GM21423 (cell line): Measurements from ENCODE around the gene JAG2.

Experiments used
- ATAC-seq: cut with Tn5 transposase; IDR thresholded peaks from one replicate; pipeline ENCODE4 v1.9.1; 2021; ENCODE audit warnings: mild to moderate bottlenecking, moderate library complexity; ENCODE audit not compliant: unreplicated experiment

JAG2 gene

DNA sequence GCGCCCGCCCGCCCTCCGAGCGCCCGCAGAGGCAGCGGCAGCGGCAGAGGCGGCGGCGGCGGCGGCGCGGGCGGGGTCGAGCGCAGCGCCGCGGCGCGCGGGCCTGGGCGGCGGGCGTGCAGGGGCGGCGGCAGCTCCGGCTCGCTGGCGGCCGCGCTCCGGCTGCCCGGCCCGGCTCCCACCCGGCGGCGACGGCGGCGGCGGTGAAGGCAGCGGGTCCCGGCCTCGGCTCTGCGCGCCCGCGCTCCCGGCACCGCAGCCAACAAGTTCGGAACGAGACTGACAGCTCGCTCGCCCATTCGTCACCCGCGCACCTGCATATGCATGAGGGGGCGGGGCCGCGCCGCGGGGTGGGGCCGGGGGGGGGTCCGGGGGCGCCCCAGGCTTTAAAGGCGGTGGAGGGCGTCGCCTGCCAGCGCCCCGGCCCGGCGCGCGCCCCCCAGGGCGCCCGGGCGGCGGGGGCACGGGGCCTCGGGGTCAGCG lies at the start of gene JAG2:
JAG2 (minus strand) TSS at position 281 of the 483 bp plus-strand sequence. CDS start 356 bp downstream, outside the sequence.
- no peak for ATAC-seq

DNA sequence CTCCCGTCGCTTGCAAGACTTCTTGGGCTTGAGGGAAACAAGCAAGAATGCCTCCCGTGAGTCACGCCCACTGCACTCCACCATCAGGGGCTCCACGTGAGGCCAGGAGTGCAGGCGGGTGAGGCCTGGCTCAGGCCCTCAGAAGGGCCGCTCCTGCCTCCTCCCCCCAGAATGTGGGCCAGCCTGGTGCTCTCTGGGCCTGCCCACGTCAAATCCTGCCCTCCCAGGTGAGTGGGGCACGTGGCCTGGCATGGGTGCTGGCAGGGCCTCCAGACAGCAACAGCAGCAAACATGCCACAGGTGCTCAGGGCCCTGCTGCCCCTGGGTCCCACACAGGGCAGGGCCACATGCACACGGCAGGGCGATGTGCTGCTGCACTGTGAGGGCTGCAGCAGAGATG lies 49.2 kb upstream of the JAG2 start:
- ATAC-seq: no peak

DNA sequence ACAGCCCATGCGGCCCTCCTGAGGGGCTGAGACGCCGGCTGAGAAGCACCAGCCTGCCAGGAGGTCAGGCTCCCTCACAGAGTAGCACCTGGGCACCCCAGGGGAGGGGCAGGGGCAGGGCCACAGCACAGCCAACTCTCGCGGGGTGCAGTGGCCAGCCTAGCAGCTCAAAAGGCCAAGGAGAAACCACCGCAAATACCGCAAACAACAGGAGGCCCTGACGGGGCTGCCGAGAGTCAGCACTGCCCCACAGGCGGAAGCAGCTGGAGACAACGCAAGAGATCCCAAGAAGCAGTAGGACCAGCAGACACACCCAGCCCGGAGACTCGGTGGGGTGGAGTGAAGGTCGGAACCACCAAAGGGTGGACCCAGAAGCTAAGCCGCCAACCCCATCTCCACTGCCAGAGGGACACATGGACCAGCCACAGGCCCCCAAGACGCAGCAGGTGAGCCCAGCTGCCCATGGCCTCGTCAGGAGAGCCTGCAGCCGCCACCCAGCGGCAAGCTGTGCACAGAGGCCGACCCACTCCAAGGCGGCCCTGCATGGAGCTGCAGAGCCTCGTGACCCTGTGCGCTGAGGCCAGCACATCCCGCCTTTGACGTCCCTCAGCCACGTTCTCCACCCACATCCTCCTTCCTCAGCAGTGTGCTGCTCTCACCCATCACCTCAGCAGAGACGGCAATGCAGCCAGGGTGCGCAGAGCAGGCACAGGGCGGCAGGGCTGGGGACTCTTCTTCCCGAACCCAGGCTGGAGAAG lies 48.1 kb upstream of the JAG2 start:
- no peak for ATAC-seq

DNA sequence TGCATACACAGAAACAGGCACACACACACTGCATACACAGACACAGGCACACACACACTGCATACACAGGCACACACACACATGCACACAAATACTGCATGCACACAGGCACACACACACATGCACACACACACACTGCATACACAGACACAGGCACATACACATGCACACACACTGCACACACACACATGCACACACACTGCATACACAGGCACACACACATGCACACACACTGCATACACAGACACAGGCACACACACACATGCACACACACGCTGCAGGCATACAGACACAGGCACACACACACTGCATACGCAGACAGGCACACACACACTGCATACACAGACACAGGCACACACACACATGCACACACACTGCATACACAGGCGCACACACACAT lies 47.0 kb upstream of the JAG2 start:
- ATAC-seq: no peak

DNA sequence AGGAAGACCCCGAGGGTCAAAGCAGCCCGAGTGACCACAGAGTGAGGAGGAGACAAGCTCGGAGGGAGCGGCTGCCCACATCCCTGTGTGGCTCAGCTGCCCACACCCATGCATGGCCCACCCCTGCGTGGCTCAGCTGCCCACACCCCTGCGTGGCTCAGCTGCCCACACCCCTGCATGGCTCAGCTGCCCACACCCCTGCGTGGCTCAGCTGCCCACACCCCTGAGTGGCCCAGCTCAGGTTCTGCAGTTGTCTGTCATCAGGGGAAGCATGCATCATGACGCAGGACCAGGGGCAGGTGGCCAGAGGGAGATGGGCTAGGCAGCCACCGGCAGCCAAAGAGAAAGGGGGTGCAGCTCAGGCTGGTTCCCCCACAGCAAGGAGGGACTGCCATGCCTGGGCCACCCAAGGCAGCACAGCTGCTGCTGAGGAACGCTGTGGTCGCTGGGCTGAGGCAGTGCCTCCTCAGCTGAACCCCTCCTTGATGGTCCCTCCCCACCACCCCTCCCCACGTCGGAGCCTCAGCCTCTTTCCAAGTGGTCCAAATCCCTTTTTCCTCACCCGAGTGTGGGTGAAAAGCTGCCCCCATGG lies 45.8 kb upstream of the JAG2 start:
- no peak for ATAC-seq

DNA sequence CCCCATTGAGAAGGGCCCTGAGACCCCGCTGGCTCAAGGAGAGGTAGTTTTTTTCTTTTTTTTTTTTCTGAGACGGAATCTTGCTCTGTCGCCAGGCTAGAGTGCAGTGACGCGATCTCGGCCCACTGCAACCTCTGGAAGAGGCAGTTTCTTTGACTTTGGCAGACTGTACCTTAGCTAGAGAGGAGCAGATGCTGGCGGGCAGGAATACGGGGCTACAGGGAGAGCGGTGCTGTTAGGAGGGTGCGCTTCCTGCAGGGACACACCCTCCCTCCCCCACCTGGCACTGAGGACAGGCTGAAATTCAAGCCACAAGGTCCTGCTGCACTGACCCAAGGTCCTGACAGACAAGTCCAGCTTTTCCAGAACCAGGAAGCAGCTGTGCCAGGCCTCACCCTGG lies 44.8 kb upstream of the JAG2 start:
- ATAC-seq: no peak

DNA sequence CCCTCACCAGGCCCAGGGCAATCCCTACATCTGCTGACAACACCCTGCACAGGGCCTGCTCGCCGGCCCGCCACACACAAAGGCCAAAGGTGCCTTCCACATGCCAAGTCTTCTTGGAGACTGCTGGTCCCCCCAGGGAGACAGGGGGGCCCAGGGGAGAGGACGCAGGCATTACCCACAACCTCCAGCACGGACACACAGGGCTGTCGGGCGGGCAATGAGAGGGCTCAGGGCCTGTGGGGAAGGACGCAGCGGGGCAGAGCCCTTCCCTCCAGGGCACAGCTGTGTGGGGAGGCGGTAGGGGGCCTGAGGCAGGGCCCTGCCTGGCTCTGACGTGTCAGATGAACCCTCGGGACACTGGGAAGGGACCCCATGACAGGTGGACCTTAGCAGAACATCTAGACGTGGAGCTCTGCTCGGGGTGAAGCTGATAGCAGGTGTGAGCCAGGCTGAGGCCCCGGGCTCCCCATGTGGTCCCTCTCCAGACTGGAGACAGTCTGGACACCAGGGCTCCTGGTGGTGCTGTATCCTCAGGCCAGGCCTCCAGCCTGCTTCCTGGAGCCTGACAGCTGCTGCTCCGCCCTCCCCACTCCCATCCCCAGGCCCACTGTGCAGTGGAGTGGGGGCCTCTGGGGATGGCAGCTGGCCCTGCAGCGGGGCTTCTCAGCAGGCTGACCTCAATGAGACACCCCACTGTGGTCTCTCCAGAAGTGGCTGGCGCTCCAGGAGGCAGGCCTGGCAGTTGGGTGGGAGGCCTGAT lies 44.1 kb upstream of the JAG2 start:
- ATAC-seq: no peak

DNA sequence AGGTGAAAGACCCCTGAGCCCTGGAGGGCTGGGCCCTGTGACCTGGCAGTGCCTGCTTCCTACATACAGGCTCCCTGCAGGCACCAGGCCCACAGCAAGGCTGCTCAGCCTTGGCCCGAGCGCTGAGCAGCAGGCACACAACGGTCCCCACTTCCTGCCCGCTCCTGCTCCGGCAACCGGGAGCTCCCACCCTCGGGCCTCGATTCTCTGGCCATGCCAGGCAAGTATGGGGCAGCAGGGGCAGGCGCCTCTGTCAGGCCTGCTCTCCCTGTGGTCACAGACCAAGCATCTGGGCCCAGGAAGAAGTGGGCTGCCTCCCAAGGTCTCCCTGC lies 43.1 kb upstream of the JAG2 start:
- ATAC-seq: no peak

DNA sequence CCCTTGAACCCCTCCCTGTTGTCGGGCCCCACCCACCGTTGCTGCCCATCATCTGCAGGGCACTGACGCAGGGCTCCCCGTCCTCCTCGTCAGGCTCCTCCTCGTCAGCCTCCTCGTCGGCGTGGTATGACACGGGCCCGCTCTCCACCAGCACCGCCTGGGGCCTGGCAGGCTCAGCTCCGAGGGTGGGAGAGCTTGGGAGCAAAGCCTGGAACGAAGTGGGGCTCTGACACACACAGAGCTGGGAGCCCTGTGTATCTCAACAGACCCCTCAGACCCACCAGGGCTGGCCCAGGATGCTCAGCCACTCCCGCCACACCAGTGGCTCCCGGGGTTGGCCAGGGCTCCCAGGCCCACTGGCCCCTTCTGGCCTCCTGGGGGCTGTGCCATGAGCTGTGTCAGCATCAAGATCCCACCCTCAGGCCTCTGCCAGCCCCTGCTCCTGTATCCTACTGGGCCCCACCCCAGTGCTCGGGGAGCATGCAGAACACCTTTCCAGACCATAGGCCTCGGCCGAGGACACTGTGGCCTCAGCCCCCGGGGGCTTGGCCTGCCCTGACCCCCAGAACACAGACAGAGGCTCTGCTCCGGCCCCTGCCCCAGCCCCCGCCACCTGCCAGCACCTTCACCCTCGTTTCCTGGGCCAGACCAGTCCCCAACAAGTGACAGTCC lies 42.6 kb upstream of the JAG2 start:
- ATAC-seq: no peak

DNA sequence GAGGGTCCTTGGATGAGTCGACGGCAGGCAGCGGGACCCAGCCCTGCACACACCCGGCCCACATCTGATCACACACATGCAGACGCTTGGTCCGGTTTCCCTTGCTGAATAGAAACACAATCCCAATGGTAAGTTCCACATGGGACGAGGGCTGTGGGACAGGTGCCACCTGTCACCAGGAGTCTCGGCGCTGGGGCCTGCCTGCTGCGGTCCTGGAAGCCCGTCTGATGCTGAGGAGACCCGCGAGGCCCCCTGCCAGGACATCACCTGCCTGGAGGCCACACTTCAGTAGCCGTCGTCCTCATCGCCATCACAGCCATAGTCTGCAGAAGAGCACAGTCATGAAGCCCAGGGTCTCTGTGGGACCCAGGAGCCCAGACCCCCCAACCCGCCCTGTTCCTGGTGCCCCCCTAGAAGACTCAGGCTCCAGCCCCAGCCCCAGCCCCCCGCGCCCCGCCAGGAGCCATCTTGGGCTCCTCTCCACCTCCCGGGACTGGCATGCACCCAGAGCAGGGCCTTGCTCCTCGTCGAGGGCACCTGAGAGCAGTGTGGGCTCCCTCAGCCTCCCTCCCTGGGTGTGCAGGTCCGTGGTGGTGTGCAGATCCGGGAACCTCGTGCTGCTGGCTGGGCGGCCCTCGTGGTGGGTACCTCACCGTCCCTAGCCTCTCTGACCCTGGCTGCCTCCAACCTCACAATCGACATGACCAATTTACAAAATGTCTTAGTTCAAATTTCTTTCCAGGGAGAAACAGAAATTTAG lies 41.9 kb upstream of the JAG2 start:
- ATAC-seq: no peak

DNA sequence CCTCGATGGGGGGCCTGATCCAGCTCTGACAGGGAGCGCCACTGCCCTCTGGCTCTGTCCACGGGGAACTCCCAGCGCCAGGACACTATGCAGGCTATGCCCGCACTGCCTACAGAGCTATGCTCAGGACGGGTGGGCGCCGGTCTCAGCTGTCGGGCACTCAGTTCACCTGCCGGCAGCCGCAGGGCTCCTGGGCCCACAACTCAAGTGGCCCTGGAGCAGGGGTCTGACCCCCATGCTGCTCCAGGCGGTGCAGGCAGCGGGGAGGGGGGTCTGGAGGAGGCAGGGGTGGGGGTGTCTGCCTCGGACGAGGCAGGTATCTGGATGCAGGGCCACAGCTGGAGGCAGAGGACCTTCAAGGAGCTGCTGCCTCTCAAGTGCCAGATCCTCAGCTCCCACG lies 41.1 kb upstream of the JAG2 start:
- no peak for ATAC-seq

DNA sequence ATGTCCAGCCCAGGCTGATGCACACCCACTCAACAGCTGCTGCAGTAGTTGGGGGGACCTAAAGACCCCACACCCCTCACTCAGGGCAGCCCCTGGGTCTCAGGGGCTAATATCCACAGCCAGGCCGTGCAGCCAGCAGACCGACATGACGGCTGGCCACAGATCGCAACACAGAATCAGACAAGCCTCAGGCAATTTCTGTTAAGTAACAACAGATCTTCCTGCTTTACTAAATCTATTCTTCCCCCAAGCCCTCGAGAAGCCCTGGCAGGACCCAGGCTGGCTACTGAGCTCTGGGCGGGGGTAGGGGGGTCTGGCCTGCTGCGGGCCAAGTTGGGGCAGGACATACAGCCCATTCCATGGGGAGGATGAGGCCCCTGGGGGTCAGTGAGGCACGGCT lies 40.5 kb upstream of the JAG2 start:
- no peak for ATAC-seq

DNA sequence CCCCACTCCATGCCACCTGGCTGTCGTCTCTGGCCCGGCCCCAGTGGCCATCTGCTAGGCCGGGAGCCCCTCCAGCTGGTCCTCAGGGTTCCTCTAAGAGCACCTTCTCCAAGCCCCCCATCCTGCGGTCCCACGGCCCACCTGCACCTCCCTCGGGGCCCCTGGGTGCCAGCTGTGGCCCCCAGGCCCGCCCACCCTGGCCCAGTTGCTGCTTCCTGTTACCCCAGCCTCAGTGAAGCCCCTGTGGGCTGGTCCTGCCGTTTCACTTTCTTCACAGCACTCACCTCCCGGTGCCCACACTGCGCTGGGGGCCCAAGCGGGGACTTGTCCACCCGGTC lies 40.1 kb upstream of the JAG2 start:
- no peak for ATAC-seq

DNA sequence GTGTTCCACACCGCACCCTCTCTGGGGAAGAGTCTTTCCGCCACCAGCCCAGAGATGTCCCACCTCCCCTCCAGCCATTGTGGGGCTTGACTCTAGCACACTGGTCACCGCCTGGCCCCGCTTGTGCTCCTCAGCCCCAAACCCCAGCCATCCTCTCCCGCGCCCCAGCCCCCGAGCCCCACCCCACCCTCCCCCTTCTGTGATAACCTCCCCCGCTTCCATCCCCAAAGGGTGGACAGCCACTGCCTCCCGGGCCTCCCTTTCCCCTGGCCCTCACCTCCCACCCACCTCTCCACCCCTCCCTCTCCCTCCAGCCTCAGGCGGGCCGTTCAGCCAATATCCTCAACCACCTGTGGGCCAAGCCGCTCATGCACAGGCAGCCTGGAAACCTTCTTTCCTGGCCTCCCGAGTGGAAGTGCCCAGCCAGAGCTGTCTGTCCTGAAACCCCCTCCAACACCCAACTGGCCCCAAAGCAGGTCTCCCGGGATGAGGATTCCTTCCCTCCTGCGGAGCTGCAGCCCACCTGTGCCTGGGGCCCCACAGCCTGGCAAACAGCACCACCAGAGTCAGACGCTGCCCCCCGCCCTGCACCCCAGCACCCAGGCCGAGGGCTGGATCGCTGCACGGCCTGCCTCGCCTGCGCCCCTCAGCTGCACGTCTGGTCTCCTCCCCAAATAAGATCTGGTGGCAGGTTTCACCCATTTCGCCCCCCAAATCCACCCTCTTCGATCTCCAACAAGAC lies 39.6 kb upstream of the JAG2 start:
- no peak for ATAC-seq

DNA sequence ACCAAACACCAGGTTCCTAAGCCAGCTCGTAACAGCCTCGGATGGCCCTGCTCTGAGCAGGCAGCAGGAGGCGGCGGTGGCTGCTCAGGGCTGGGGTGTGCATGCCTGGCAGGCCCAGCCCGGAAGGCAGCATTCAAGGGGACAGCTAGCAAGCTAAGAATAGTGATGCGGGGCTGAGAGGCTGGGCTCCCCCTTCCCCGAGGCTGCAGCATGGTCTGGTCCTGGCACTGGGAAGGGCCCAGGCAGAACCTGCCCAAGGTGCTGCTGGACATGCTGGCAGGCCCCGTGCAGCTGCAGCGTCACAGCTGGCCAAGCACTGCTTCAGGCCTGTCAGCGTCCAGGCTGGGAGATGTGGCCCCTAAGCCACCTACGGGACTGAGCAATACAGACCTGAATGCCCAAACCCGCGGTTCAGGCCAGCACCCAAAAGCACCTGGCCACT lies 38.9 kb upstream of the JAG2 start:
- no peak for ATAC-seq

DNA sequence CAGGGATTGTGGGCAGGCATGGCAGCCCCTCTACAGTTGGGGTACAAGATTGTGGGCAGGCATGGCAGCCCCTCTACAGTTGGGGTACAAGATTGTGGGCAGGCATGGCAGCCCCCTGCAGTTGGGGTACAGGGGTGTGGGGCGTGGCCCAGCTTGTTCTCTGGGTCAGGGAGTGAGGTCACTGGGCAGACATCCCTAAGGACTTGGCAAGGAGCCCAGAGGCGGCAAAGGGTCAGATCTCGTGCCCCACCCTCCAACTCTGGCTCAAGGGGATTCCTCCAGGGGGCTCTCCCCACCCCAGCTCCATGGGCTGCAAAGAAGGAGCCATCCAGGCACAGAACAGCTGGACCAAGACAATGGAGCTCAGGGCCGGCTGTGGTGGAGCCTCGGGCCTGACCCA lies 38.3 kb upstream of the JAG2 start:
- ATAC-seq: no peak

DNA sequence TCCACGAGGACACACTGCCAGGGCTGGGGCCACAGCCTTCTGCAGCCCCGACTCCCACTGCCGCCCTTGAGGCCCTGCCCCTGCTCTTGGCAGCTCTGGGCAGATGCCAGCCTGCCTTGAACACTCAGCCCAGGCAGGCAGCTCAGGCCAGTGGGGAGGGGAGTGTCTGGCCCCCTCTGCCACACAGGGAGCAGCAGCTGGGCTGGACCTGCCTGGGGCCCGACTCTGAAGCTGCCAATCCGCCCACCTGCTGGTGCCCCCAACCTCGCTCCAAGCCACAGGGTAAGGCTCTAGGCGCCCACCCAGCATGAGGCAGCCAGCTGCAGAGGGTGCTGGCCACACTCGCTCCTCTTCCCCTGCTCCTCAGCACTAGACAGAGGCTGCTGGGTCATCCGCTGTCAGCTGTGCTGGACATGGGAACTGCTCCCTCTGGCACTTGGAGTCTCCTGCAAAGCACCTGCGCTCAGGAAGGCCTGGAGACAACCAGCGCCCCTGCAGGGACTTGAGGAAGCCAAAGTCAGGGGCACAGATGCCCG lies 37.2 kb upstream of the JAG2 start:
- ATAC-seq: no peak

DNA sequence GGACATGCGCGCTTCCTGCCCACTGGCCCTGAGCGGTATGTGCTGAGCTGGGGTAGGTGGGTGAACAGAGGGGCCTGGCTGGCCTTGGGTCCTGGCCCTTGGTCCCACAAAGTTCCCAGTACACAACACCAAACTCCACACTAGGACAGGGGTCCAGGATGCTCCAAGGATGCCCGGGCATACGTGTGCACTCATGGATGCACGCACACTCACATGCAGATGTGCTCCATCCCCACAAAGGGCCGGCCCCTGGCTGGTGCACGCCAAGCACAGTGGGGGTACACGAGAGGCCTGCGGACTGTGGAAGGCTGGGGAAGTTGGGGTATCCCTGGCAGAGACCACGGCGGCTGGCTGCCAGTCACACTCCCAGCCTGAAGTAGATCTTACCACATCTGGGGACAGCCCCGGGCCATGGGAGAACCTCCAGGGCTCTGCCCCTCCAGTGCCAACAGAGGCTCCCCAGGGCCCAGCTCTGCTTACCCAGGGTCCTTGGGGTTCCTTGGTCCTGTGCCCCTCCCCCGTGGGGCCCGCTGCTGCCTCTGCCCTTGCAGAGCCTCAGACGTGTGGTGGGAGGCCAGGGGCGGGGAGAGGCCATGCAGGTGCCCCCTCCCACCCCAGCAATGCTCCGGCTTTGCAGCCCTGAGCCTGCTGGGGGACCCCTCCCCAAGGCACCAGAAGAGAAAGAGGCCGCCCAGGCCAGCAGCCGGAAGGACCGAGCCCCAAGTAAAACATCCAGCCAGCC lies 36.5 kb upstream of the JAG2 start:
- ATAC-seq: no peak

DNA sequence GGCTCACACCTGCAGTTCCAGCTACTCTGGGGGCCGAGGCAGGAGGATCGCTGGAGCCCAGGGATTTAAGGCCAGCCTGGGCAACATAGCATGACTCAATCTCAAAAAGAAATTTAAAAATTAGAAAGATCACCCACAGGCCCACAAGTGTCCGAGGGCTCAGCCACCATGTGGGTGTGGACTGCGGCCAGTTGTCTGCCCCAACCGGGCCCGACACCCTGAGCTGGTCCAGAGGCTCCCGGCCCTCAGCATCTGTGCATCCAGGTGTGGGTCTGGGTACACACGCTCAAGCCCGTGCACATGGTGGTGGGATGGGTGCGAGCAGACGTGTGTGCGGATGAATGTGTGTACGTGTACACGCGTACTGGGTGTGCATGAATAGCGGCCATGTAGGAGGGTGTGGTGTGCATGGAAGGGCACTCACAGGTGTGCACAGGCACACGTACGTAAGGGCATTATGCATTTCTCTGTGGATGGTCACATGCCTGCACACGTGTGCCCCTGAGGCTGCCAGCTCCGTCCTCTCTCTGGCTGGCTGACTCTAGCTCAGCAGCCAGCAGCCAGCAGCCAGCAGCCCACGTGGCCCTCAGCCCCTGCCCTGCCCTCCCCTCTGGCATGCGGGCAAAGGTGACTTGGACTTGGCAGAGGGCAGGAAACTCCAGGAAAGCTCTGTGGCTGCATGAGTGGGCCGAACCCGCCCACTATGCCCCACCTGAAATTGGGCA lies 35.8 kb upstream of the JAG2 start:
- no peak for ATAC-seq
